ENCODE measurements around the gene C5orf34.

DNA sequence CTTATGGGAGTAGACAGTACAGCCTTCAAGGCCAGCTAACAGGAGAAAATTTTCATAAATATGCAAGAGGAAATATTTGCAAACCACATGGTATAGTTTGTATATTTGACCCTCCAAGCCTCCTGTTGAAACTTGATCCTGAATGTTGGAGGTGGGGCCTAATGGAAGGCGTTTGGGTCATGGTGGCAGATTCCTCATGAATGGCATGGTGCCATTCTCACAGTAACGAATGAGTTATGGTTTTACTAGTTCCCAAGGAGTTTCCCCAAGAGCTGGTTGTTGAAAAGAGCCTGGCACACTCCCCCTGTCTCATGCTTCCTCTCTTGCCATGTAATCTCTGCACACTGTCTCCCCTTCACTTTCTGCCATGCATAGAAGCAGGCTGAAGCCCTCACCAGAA lies 45.2 kb upstream of the C5orf34 start:
- TF ChIP-seq CTCF (conservative IDR thresholded peaks at IDR 0.05): no peak
- no peak for TF ChIP-seq ZFX (IDR thresholded peaks at IDR 0.05)
